HepG2 (cell line): Measurements from ENCODE around the gene GPC6. TPM values are rescaled to one million over a fixed set of nuclear protein-coding genes. Genes with fewer than 3 reads are reported as not detected.

Experiments used
- BCLAF1 ChIP-seq: fragments of 450-650 bp; IDR thresholded peaks from 2 replicates; pipeline ENCODE4 v1.6.1; 2017; ENCODE audit warnings: mild to moderate bottlenecking
- BORCS8-MEF2B ChIP-seq: sonication (generic); formaldehyde crosslinking; IDR thresholded peaks from 2 replicates; pipeline ENCODE4 v1.8.0; 2022; ENCODE audit warnings: mild to moderate bottlenecking, missing genetic modification reagents
- DNMT1 ChIP-seq: sonication (generic); formaldehyde crosslinking; IDR thresholded peaks from 2 replicates; pipeline ENCODE4 v1.5.1; 2020; ENCODE audit warnings: mild to moderate bottlenecking, missing genetic modification reagents
- DR1 ChIP-seq: sonication (generic); formaldehyde crosslinking; IDR thresholded peaks from 2 replicates; pipeline ENCODE4 v1.8.0; 2021; ENCODE audit warnings: mild to moderate bottlenecking, missing genetic modification reagents, inconsistent platforms
- EP300 ChIP-seq, 3 experiments: sonication (generic) in 1 of 3; formaldehyde crosslinking in 1 of 3; IDR thresholded peaks; 2 replicates each; pipeline versions ENCODE4 v1.5.1 to v1.6.1; 2011 to 2020; ENCODE audit warnings: low read depth in 2 of 3, low read length in 2 of 3, borderline replicate concordance in 1 of 3, improper control_type of control experiment in 1 of 3, mild to moderate bottlenecking in 1 of 3, missing genetic modification reagents in 1 of 3, moderate library complexity in 1 of 3
- ERF ChIP-seq: IDR thresholded peaks from 2 replicates; pipeline ENCODE4 v1.6.1; 2018; ENCODE audit warnings: missing biosample characterization, missing genetic modification reagents
- EZH2 ChIP-seq: conservative IDR thresholded peaks from 2 replicates; pipeline ENCODE4 v1.6.1; 2012; ENCODE audit warnings: mild to moderate bottlenecking, low read depth, low read length, moderate library complexity
- FIP1L1 ChIP-seq: fragments of 200-400 bp; formaldehyde crosslinking; IDR thresholded peaks from 2 replicates; pipeline ENCODE4 v1.6.1; 2018; ENCODE audit warnings: low read depth, mild to moderate bottlenecking, low read length, moderate library complexity, borderline replicate concordance; ENCODE audit not compliant: insufficient read depth
- GPN1 ChIP-seq: sonication (generic); formaldehyde crosslinking; IDR thresholded peaks from 2 replicates; pipeline ENCODE4 v1.5.1; 2020; ENCODE audit warnings: missing genetic modification reagents, borderline replicate concordance
- MAFG ChIP-seq: sonication (generic); formaldehyde crosslinking; IDR thresholded peaks from 2 replicates; pipeline ENCODE4 v1.5.1; 2020; ENCODE audit warnings: mild to moderate bottlenecking, missing genetic modification reagents
- MAZ ChIP-seq, 2 experiments: sonication (generic) in 1 of 2; formaldehyde crosslinking in 1 of 2; IDR thresholded peaks; 2 replicates each; pipeline versions ENCODE4 v1.5.0 to v1.6.1; 2012 to 2020; ENCODE audit warnings: low read depth in 2 of 2, mild to moderate bottlenecking in 2 of 2, borderline replicate concordance in 1 of 2, improper control_type of control experiment in 1 of 2, low read length in 1 of 2, missing genetic modification reagents in 1 of 2, moderate library complexity in 1 of 2
- MXD3 ChIP-seq: IDR thresholded peaks from 2 replicates; pipeline ENCODE4 v1.6.1; 2016; ENCODE audit warnings: mild to moderate bottlenecking, missing biosample characterization, missing genetic modification reagents
- POLR2AphosphoS2 ChIP-seq: IDR thresholded peaks from 2 replicates; pipeline ENCODE4 v1.6.1; 2011; ENCODE audit warnings: low read depth, low read length, improper control_type of control experiment
- RBM39 ChIP-seq: fragments of 200-400 bp; formaldehyde crosslinking; IDR thresholded peaks from one replicate; pipeline ENCODE4 v1.6.1; 2018; ENCODE audit warnings: antibody characterized with exemption, mild to moderate bottlenecking, low read depth, low read length; ENCODE audit not compliant: poor library complexity, severe bottlenecking
- SOX5 ChIP-seq: IDR thresholded peaks from 2 replicates; pipeline ENCODE4 v1.6.1; 2016; ENCODE audit warnings: borderline replicate concordance
- THAP7 ChIP-seq: sonication (generic); formaldehyde crosslinking; IDR thresholded peaks from 2 replicates; pipeline ENCODE4 v1.8.1; 2023; ENCODE audit warnings: mild to moderate bottlenecking, missing genetic modification reagents
- ZC3H13 ChIP-seq: sonication (generic); formaldehyde crosslinking; IDR thresholded peaks from 2 replicates; pipeline ENCODE4 v1.8.1; 2023; ENCODE audit warnings: mild to moderate bottlenecking, missing genetic modification reagents, moderate library complexity
- ZFP1 ChIP-seq: IDR thresholded peaks from 2 replicates; pipeline ENCODE4 v1.6.1; 2016
- ZFYVE20 ChIP-seq: sonication (generic); formaldehyde crosslinking; IDR thresholded peaks from 2 replicates; pipeline ENCODE4 v1.8.0; 2023; ENCODE audit warnings: low read depth, mild to moderate bottlenecking, moderate library complexity, missing genetic modification reagents, borderline replicate concordance
- ZNF225 ChIP-seq: sonication (generic); formaldehyde crosslinking; IDR thresholded peaks from 2 replicates; pipeline ENCODE4 v1.4.0; 2020; ENCODE audit warnings: mild to moderate bottlenecking, missing genetic modification reagents
- ZNF800 ChIP-seq: sonication (generic); formaldehyde crosslinking; IDR thresholded peaks from 2 replicates; pipeline ENCODE4 v1.4.0; 2020; ENCODE audit warnings: missing genetic modification reagents
- ZNF841 ChIP-seq: sonication (generic); formaldehyde crosslinking; IDR thresholded peaks from 2 replicates; pipeline ENCODE4 v1.8.1; 2023; ENCODE audit warnings: missing genetic modification reagents, borderline replicate concordance
- ZSCAN20 ChIP-seq: sonication (generic); formaldehyde crosslinking; IDR thresholded peaks from 2 replicates; pipeline ENCODE4 v1.4.0; 2020; ENCODE audit warnings: missing genetic modification reagents, mild to moderate bottlenecking, borderline replicate concordance
- ZSCAN31 ChIP-seq: sonication (generic); formaldehyde crosslinking; IDR thresholded peaks from 2 replicates; pipeline ENCODE4 v1.5.0; 2020; ENCODE audit warnings: low read depth, mild to moderate bottlenecking, missing genetic modification reagents
- polyA plus RNA-seq, 8 experiments: library from polyadenylated mRNA; depleted of rRNA in 3 of 8; stranded (reverse) in 7 of 8; unstranded in 1 of 8; fragments of >200 nt; fragmentation: Illumina TruSeq in 4 of 8; extraction: Trizol in 4 of 8; gene quantifications; 2 replicates each; pipeline versions ENCODE4 v1.2.1 to v1.2.3, GENCODE V29; 2011 to 2016; ENCODE audit warnings: low read depth in 4 of 8, missing spikeins in 1 of 8, mixed read lengths in 1 of 8; ENCODE audit not compliant: insufficient read depth in 1 of 8
- total RNA-seq, 5 experiments: library from RNA; depleted of rRNA; stranded (reverse); fragments of >200 nt; fragmentation: Illumina TruSeq; extraction: Trizol; gene quantifications; 2 replicates each; pipeline ENCODE4 v1.2.3, GENCODE V29; 2016; ENCODE audit warnings: low read depth in 1 of 5

The GPC6 gene
- total and polyA plus RNA-seq, 2 of the 13 experiments (the other 11 are each of a cell fraction or from before 2014, with no cell fraction given): 24.5 to 33.9 TPM

- TF ChIP-seq BCLAF1: no peak
- no peak for TF ChIP-seq ZNF225 (CRISPR knock-in tag)
- TF ChIP-seq ZNF841 (CRISPR knock-in tag): no peak
- TF ChIP-seq FIP1L1: no peak
- TF ChIP-seq POLR2AphosphoS2: no peak
- no peak for TF ChIP-seq ZFP1 (CRISPR knock-in tag)
- TF ChIP-seq EZH2: no peak
- TF ChIP-seq ZSCAN20 (CRISPR knock-in tag): no peak
- TF ChIP-seq THAP7 (CRISPR knock-in tag): no peak
- no peak for TF ChIP-seq DR1
- no peak for TF ChIP-seq MAFG (CRISPR knock-in tag)
- TF ChIP-seq ZSCAN31 (CRISPR knock-in tag): no peak
- TF ChIP-seq MXD3 (CRISPR knock-in tag): no peak
- TF ChIP-seq MAZ (IDR thresholded peaks at IDR 0.05; ENCODE audit: borderline replicate concordance, low read depth, low read length): no peak
- no peak for TF ChIP-seq MAZ (CRISPR knock-in tag; IDR thresholded peaks at IDR 0.05; ENCODE audit: low read depth)
- peak in 1 of 2 experiments; percentile 39; a peak in 1 of 4 replicates for TF ChIP-seq EP300 (IDR thresholded peaks at IDR 0.05; ENCODE audit: low read depth in 2 of 2, low read length in 2 of 2)
- TF ChIP-seq EP300 (CRISPR knock-in tag; IDR thresholded peaks at IDR 0.05; ENCODE audit: borderline replicate concordance): no peak
- no peak for TF ChIP-seq ERF (CRISPR knock-in tag)
- no peak for TF ChIP-seq ZC3H13 (CRISPR knock-in tag)
- no peak for TF ChIP-seq BORCS8-MEF2B
- TF ChIP-seq ZFYVE20: no peak
- TF ChIP-seq RBM39: no peak
- peak; percentile 64; the same call in 1 of the 2 replicates for TF ChIP-seq SOX5 (CRISPR knock-in tag)
- TF ChIP-seq DNMT1 (CRISPR knock-in tag): no peak
- no peak for TF ChIP-seq ZNF800 (CRISPR knock-in tag)
- no peak for TF ChIP-seq GPN1 (CRISPR knock-in tag)
Observed at GRCh38 chr13:93784191-93784590, 557.6 kb downstream of the GPC6 start (continued).
